ENCODE data around the gene AFAP1. TPM values are rescaled to one million over a fixed set of nuclear protein-coding genes. Genes with fewer than 3 reads are reported as not detected.

AFAP1 gene
- total RNA-seq, 1 donor: under 0.01 TPM

DNA sequence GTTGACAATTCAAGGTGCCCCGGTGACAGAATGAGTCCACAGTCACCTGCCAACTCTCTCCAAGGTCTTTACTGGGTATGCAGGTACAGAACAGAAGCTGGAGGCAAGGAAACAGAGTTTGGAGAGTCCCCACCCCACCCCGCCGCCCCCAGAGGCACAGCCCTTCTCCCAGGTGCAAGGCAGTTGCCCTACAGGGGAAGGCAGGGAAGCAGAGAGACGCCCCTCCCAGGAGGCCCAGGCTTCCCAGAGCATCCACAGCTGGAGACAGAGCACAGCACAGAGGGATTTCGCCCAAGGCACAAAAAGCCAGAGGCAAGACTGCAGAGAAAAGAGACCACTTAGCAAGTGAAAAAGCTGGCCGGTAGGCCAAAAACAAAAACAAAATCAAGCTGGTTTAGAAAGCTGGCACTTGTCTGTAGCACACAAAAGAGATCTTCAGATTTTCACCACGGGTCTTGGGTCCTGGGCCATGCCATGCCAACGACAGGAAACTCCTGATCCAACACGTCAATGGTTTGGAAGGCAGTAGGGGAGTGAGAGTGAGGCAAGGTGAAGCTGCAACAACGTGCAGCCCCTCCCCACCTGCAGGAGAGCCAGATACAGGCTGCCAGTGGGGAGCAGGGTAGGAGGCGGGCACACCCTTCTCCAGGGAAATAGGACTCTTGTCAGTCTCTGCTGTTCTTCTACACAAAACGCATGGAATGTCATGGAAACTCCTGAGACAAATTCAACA, 113.3 kb downstream of the AFAP1 start:
- no peak for DNase-seq (ENCODE audit: low read depth in 2 of 3, low spot score in 2 of 3)

DNA sequence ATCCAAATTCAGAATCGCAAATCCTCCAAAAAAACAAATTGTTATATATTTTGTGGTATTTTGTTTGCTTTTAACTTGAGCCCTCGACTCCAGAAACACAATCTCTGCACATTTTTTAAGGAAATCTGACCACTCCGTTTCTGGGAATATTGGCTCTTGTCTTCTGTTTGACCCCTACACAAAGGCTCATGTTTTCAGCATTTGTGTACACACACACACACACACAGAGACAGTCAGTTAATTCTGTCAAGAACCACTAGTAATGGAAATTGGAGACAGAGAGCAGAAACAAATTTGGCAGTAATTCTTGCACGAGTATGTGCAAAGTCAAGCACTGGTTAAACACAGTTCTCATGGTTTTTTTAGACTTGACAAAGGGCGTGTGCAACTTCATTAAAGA, 115.4 kb downstream of the AFAP1 start:
- no peak for DNase-seq (ENCODE audit: low read depth in 2 of 3, low spot score in 2 of 3)

- no peak for DNase-seq (ENCODE audit: low read depth in 2 of 3, low spot score in 2 of 3)
These were observed 116.2 kb downstream of the AFAP1 start for GRCh38 chr4:7823416-7823824.

DNA sequence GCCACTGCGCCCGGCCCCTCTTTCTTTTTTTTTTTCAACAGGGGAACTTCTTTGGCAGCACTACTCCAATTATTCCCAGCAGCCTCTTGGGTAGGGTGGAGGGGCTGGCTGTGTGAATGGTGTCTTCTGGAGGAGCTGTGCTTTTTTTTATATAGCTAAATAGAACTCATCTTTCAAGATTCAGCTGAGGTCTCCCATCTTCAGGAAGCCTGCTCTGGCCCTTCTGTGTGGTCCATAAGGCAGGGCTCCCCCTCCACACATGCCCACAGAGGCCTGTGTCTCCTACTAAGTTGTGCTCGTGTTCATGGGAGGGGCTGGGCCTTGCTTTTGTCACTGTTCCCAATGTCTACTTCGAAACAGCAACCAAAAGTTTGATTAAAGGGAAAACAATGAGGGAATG, 116.8 kb downstream of the AFAP1 start:
- no peak for DNase-seq (ENCODE audit: low read depth in 2 of 3, low spot score in 2 of 3)

DNA sequence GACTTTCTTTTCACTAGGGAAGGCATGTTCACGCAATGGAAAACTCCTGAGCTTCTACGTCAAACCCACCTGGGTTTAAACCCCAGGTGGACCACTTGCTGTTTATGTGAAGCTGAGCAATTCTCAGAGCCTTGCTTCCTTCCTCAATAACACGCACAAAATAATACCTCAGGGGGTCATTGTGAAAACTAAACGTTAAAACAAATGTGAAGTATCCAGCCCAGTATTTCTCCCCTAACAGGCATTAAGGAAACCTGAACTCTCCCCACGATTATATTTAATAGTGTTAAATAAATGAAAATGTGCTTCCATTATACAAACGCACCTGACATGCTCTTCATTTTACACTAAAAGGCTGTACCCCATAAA, 117.5 kb downstream of the AFAP1 start:
- no peak for DNase-seq (ENCODE audit: low read depth in 2 of 3, low spot score in 2 of 3)

DNA sequence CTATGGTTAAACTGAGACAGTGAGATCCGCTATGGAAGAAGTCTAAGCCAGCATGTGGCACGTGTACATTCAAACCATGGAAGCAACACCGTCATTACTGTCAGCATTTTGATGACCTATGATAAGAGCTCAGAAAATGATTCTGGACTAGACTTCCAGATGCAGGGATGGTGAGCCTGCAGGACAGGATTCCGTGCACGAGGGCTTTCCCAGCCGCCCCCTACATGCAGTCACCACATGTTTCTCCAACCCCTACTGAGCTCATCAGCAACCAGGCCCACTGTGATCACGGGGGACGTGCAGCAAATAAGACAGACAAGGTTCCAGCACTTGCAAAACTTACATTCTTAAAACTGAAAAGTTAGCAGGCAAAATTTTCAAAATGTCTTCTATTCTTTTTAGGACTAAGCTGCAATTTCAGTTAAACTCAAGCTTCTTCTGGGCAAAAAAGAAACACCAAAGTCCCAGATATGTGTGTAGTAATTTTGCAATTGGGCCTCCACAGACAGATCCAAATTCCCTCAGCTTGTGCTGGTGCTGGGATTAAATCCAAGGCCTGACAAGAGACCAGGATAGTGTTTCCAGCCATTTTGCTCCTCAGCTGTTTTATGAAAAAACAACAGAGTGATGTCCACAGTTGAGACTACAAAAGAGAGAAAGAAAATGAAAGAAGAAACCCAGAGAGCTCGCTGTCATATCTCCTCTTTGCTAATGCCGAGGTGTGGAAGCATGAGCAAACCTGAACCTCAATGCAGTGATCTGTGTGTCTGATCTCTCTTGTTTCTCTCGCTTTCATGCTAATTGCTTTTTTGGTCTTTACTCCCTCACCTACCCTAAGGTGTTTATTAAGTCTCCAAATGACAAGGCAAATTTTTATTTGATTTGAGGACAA, 118.2 kb downstream of the AFAP1 start:
- DNase-seq (ENCODE audit: low read depth in 2 of 3, low spot score in 2 of 3): no peak

DNA sequence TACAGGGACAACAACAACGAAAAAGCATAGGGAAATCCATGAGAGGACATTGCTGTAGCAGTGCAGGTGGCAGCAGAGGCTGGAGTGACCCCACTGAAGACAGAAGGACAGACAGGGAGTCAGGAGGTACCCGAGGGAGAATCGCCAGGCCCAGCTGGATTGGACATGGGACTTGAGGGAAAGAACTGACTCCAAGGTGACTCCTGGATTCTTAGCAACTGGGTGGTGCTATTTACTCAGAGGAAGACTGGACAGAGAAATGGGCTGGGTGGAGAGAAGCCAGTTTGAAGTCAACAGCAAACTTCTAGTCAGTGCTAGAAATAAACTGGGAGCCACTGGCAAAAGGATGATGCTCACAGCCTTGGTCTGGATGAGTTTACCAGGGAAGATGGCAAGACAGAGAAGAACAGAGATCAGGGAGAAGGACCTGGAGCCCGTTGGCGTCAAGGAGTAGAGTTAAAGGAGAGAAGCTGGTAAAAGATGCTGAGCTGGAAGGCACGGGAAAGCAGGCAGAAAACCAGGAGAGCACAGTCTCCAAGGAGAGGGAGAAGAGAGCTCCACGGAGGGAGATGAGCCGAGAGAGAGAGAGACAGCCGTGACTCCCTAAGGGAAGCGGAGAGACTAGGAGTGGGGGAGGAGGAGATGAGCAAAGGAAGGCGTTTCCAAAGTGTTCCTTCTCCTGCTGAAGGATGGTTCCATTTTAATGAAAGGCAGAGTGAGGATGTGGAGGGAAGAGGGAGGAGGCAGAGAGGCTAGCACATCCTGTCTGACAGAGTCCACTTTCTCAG, 119.4 kb downstream of the AFAP1 start:
- no peak for DNase-seq (ENCODE audit: low read depth in 2 of 3, low spot score in 2 of 3)

GRCh38 chr4:7819446-7819845, 120.2 kb downstream of the AFAP1 start:
- DNase-seq (ENCODE audit: low read depth in 2 of 3, low spot score in 2 of 3): no peak

DNA sequence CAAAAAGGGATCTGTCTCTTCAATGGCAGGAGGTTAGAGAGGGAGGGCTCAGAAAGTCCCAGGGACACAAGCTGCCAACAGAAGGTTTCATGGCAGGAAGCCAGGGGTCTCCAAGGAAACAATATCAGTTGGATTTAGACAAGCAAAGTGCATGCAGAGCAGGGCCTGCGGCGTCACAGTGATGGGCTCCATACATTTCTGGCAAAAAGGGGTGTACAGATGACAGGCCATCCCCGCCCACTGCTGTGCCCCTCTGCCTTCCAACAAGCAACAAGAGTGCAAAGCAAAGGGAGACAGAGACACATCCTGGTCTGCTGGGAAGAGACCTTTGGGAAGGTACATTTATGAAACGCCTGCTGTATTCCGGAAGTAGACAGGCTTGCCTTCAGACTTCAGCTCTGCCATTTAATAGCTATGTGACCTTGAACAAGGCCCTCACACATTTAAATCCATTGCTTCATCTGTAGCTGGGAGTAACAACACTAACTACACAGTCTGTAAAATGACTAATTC, 121.2 kb downstream of the AFAP1 start:
- no peak for DNase-seq (ENCODE audit: low read depth in 2 of 3, low spot score in 2 of 3)

GRCh38 chr4:7817877-7818398, 121.7 kb downstream of the AFAP1 start:
- no peak for DNase-seq (ENCODE audit: low read depth in 2 of 3, low spot score in 2 of 3)

- no peak for DNase-seq (ENCODE audit: low read depth in 2 of 3, low spot score in 2 of 3)
These were observed 122.9 kb downstream of the AFAP1 start for GRCh38 chr4:7816771-7817170.

- no peak for DNase-seq (ENCODE audit: low read depth in 2 of 3, low spot score in 2 of 3)
These were observed 123.7 kb downstream of the AFAP1 start for GRCh38 chr4:7815981-7816380.

DNA sequence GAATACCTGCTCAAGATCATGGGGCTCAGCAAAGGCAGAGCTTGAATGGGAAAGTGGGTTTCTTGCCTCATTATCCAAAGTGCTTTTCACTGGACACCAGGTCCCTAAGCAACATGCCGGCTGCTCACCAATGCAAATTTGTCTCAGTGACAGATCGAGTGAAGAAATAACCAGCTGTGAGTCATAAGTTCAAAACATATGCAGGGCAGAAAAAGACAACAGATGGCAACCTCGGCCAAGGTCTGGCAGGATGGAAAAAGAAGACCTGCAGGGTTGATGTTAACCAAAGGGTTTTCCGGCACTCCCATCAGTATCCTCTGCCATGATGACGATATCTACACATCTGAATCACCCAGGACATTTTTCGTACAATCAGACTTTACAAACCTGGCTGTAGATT, 124.1 kb downstream of the AFAP1 start:
- DNase-seq (ENCODE audit: low read depth in 2 of 3, low spot score in 2 of 3): no peak

GRCh38 chr4:7814451-7814850, 125.2 kb downstream of the AFAP1 start:
- DNase-seq (ENCODE audit: low read depth in 2 of 3, low spot score in 2 of 3): no peak

- DNase-seq (ENCODE audit: low read depth in 2 of 3, low spot score in 2 of 3): no peak
These were observed 126.0 kb downstream of the AFAP1 start for GRCh38 chr4:7813674-7814073.

DNA sequence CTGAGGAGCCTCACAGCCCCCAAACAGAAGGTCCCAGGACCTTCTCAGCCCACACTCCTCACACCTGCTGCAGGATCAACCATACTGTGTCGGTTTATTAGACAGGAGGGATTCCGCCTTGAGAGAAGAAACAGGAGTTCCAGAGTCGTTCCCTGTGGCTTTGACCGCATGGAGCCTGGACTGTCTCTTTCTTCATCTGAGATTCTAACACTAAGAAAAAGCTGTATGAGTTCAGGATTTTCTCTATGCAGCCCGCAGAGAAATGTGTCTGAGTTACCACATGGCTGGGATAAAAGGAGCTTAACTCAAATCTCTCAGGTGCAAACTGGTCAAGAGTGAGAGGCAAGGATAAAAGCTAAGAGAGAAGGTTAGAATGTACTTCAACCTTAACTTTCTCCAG, 126.7 kb downstream of the AFAP1 start:
- DNase-seq (ENCODE audit: low read depth in 2 of 3, low spot score in 2 of 3): no peak

DNA sequence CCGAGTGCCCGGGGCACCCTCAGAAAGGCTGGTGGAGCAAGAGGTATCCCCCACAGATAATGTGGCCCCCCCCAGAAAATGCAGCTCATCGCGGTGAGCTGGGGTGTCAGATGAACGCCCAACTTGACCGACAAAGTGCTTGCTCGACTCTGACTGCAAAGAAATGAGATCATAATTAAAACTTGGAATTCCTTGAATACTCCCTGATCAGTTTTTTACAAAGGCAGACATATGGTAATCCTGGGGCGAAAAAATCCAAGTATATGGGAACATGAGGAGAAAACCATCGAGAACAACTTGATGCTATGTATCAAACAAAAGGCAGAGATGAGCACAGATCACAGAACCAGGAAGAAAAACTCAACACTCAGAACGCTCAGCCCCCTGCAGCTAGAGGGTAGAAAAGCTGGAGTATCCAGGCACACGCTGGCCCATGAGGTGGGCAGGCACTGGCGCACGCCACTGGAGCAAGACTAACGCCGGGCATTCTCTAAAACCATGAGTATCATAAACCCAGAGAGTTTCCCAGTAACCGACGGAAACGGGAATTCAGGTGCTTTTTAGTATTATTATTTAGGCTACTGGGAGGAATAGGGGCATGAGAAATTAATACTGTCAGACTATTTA, 127.3 kb downstream of the AFAP1 start:
- no peak for DNase-seq (ENCODE audit: low read depth in 2 of 3, low spot score in 2 of 3)

DNA sequence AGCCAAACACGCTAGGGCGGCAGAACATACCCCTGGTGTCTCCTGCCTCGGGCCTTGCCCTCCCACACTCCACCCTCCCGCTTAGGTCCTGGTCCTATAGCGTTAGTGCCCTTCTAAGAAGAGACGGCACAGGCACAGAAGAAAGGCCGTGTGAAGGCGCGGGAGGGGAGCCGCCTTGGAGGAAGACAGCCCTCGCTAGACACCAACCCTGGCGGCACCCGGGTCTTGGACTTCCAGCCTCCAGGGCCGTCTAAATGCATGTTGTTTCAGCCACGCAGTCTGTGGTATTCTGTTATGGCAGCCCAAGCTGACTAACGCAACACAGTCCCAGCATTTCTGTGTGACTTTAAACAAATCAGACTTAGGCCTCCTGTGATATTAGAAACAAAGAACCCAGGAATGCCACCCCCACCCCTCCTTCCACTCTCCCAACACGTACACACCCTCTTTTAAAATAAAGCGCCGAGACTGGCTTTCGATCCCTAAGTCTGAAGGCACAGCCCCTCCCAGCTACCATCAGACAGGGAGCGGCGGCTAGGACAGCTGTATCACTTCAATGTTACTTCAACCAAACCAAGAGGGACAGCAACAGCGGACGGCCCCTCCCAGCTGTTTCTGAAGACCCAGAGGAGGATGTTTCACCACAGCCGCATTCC, 128.0 kb downstream of the AFAP1 start:
- DNase-seq (ENCODE audit: low read depth in 2 of 3, low spot score in 2 of 3): no peak

DNA sequence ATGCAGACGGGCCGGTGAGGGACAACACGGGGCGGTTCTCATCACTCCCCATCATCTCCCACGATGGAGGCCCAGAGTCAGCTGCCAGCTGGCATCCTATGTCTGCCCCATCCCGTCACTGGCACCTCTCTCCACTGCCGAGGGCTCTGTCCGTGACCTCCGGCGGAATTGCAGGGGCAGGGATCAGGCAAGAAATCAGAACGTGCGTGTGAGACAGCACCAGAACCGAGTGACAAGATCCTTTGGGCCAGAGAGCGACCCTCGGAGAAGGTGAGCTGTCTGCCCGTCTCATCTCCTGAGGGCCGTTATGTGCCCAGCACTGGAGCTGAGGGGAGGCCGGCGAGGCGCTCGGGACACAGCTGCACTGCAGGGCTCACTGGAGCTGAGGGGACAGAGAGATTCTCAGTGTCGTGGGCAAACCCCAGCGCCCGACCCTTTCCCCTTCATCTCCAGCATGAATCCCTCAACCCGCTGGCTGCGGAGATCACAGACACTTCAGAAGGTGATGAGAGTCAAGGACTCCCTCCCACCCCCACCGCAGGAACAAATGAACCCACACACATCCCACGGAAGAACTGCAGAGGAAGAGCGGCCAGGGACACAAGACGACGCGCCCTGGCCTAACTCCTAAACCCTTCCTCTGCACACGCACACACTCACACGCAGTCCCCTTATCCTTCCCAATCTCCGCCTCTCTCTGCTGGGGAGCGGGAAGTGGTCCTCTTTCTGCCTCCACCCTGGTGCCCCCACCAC, 128.7 kb downstream of the AFAP1 start:
- no peak for DNase-seq (ENCODE audit: low read depth in 2 of 3, low spot score in 2 of 3)

All from hematopoietic multipotent progenitor cell (in vitro differentiated cells).